ENCODE measurements around the gene ANKRD12. TPM values are rescaled to one million over a fixed set of nuclear protein-coding genes. Genes with fewer than 3 reads are reported as not detected.

ANKRD12 gene
- total RNA-seq, 6 experiments from 2014 or later, result 26.5 to 31.3 (median 29.8) TPM

GRCh38 chr18:9108911-9109310 is 27.7 kb upstream of the ANKRD12 start:
- no peak for DNase-seq
- Mint-ChIP-seq H3K27ac (peak overlapping the region; percentile 81), H3K27me3 (ENCODE audit: insufficient read depth) (peaks cover 2% of the 10 kb centered on the region), H3K9me3 (no peaks in the 10 kb centered on the region), H3K4me1 (ENCODE audit: low read depth) (peaks cover 82% of the 10 kb centered on the region), H3K36me3 (ENCODE audit: low read depth) (peaks cover 30% of the 10 kb centered on the region), H3K4me3 (peak overlapping the region; percentile 67)
- no peak for TF ChIP-seq CTCF (IDR thresholded peaks at IDR 0.05)

- Mint-ChIP-seq H3K4me3 (peak overlapping the region; percentile 67), H3K4me1 (ENCODE audit: low read depth) (peaks cover 80% of the 10 kb centered on the region), H3K27me3 (ENCODE audit: insufficient read depth) (peaks cover 2% of the 10 kb centered on the region), H3K9me3 (no peaks in the 10 kb centered on the region), H3K36me3 (ENCODE audit: low read depth) (peaks cover 23% of the 10 kb centered on the region), H3K27ac (peak overlapping the region; percentile 81)
- TF ChIP-seq CTCF (IDR thresholded peaks at IDR 0.05), result no peak
- DNase-seq, result peak; percentile 54
Observed at GRCh38 chr18:9109523-9109922, 27.1 kb upstream of the ANKRD12 start.

- DNase-seq, result no peak
- H3K9me3 Mint-ChIP-seq, result no peaks in the 10 kb centered on the region
- H3K27me3 Mint-ChIP-seq (ENCODE audit: insufficient read depth), result peaks cover 3% of the 10 kb centered on the region
- peaks cover 80% of the 10 kb centered on the region for H3K4me1 Mint-ChIP-seq (ENCODE audit: low read depth)
- H3K4me3 Mint-ChIP-seq, result no peak overlapping the region
- H3K27ac Mint-ChIP-seq, result peak overlapping the region; percentile 55
- H3K36me3 Mint-ChIP-seq (ENCODE audit: low read depth), result peaks cover 16% of the 10 kb centered on the region
- no peak for TF ChIP-seq CTCF (IDR thresholded peaks at IDR 0.05)
Observed at GRCh38 chr18:9113468-9114149, 23.0 kb upstream of the ANKRD12 start.

GRCh38 chr18:9115984-9116383 is 20.6 kb upstream of the ANKRD12 start:
- H3K27me3 Mint-ChIP-seq (ENCODE audit: insufficient read depth), result peaks cover 3% of the 10 kb centered on the region
- no peaks in the 10 kb centered on the region for H3K9me3 Mint-ChIP-seq
- peaks cover 62% of the 10 kb centered on the region for H3K4me1 Mint-ChIP-seq (ENCODE audit: low read depth)
- H3K4me3 Mint-ChIP-seq, result peak overlapping the region; percentile 85; the same call in 1 of the 2 replicates
- TF ChIP-seq CTCF (IDR thresholded peaks at IDR 0.05), result no peak
- H3K36me3 Mint-ChIP-seq (ENCODE audit: low read depth), result peaks cover 16% of the 10 kb centered on the region
- H3K27ac Mint-ChIP-seq, result peak overlapping the region; percentile 85
- no peak for DNase-seq

GRCh38 chr18:9117980-9118841 is 18.4 kb upstream of the ANKRD12 start:
- no peaks in the 10 kb centered on the region for H3K9me3 Mint-ChIP-seq
- H3K27ac Mint-ChIP-seq, result no peak overlapping the region
- H3K36me3 Mint-ChIP-seq (ENCODE audit: low read depth), result peaks cover 27% of the 10 kb centered on the region
- no peak for DNase-seq
- H3K4me1 Mint-ChIP-seq (ENCODE audit: low read depth), result peaks cover 74% of the 10 kb centered on the region
- peaks cover 3% of the 10 kb centered on the region for H3K27me3 Mint-ChIP-seq (ENCODE audit: insufficient read depth)
- no peak for TF ChIP-seq CTCF (IDR thresholded peaks at IDR 0.05)
- H3K4me3 Mint-ChIP-seq, result no peak overlapping the region
